ES-I3 (cell line): ENCODE results near the gene HIC1.

Source experiments
- H3K36me3 ChIP-seq: 2 replicates; pipeline ENCODE4 v1.6.1; 2013; ENCODE audit warnings: mild to moderate bottlenecking, low read length, control low read depth, moderate library complexity; ENCODE audit not compliant: insufficient read depth
- H3K4me1 ChIP-seq: 2 replicates; pipeline ENCODE4 v1.6.1; 2013; ENCODE audit warnings: mild to moderate bottlenecking, control low read depth, low read length; ENCODE audit not compliant: insufficient read depth
- H3K9ac ChIP-seq: 2 replicates; pipeline ENCODE4 v1.6.1; 2013; ENCODE audit warnings: low read depth, mild to moderate bottlenecking, low read length, moderate library complexity
- H3K9me3 ChIP-seq: 2 replicates; pipeline ENCODE4 v1.6.1; 2013; ENCODE audit warnings: mild to moderate bottlenecking, low read length, moderate library complexity; ENCODE audit not compliant: control insufficient read depth, insufficient read depth

Gene HIC1

GRCh38 chr17:2082003-2082781 is 27.3 kb downstream of the HIC1 start:
- H3K4me1 ChIP-seq = peaks cover 9% of the 10 kb centered on the region; the same call in 1 of the 2 replicates
- no peaks in the 10 kb centered on the region for H3K9me3 ChIP-seq
- no peak overlapping the region for H3K9ac ChIP-seq
- no peaks in the 10 kb centered on the region for H3K36me3 ChIP-seq

GRCh38 chr17:2083613-2084035 is 28.7 kb downstream of the HIC1 start:
- no peaks in the 10 kb centered on the region for H3K36me3 ChIP-seq
- H3K9me3 ChIP-seq = no peaks in the 10 kb centered on the region
- H3K4me1 ChIP-seq = peaks cover 9% of the 10 kb centered on the region; the same call in 1 of the 2 replicates
- H3K9ac ChIP-seq = no peak overlapping the region

GRCh38 chr17:2084036-2084765 is 29.3 kb downstream of the HIC1 start:
- Histone ChIP-seq H3K9ac (no peak overlapping the region), H3K4me1 (peaks cover 9% of the 10 kb centered on the region; the same call in 1 of the 2 replicates), H3K36me3 (no peaks in the 10 kb centered on the region), H3K9me3 (no peaks in the 10 kb centered on the region)

GRCh38 chr17:2084766-2085647 is 30.1 kb downstream of the HIC1 start:
- Histone ChIP-seq H3K36me3 (no peaks in the 10 kb centered on the region), H3K9ac (no peak overlapping the region), H3K9me3 (no peaks in the 10 kb centered on the region), H3K4me1 (peaks cover 9% of the 10 kb centered on the region; the same call in 1 of the 2 replicates)

GRCh38 chr17:2085648-2085949 is 30.7 kb downstream of the HIC1 start:
- H3K4me1 ChIP-seq = peaks cover 13% of the 10 kb centered on the region; the same call in 1 of the 2 replicates
- no peaks in the 10 kb centered on the region for H3K9me3 ChIP-seq
- no peak overlapping the region for H3K9ac ChIP-seq
- no peaks in the 10 kb centered on the region for H3K36me3 ChIP-seq

GRCh38 chr17:2086306-2086705 is 31.4 kb downstream of the HIC1 start:
- H3K4me1 ChIP-seq = peaks cover 21% of the 10 kb centered on the region
- H3K36me3 ChIP-seq = no peaks in the 10 kb centered on the region
- no peaks in the 10 kb centered on the region for H3K9me3 ChIP-seq
- no peak overlapping the region for H3K9ac ChIP-seq

- no peak overlapping the region for H3K9ac ChIP-seq
- H3K4me1 ChIP-seq = peaks cover 22% of the 10 kb centered on the region
- no peaks in the 10 kb centered on the region for H3K36me3 ChIP-seq
- H3K9me3 ChIP-seq = no peaks in the 10 kb centered on the region
Observed at GRCh38 chr17:2087597-2088211, 32.8 kb downstream of the HIC1 start.

GRCh38 chr17:2089021-2089422 is 34.1 kb downstream of the HIC1 start:
- Histone ChIP-seq H3K36me3 (no peaks in the 10 kb centered on the region), H3K9ac (no peak overlapping the region), H3K4me1 (peaks cover 22% of the 10 kb centered on the region), H3K9me3 (no peaks in the 10 kb centered on the region)

- Histone ChIP-seq H3K4me1 (peaks cover 19% of the 10 kb centered on the region), H3K9ac (no peak overlapping the region)
Observed at GRCh38 chr17:2090210-2090641, 35.3 kb downstream of the HIC1 start.

GRCh38 chr17:2090804-2091534 is 36.1 kb downstream of the HIC1 start:
- Histone ChIP-seq H3K9me3 (no peaks in the 10 kb centered on the region), H3K36me3 (no peaks in the 10 kb centered on the region), H3K4me1 (peaks cover 21% of the 10 kb centered on the region), H3K9ac (no peak overlapping the region)

More at GRCh38 chr17:2090210-2090641, 35.3 kb downstream of the HIC1 start:
- no peaks in the 10 kb centered on the region for H3K9me3 ChIP-seq
- H3K36me3 ChIP-seq = no peaks in the 10 kb centered on the region

GRCh38 chr17:2092253-2092652 is 37.4 kb downstream of the HIC1 start:
- Histone ChIP-seq H3K4me1 (peaks cover 21% of the 10 kb centered on the region), H3K36me3 (no peaks in the 10 kb centered on the region), H3K9me3 (no peaks in the 10 kb centered on the region), H3K9ac (no peak overlapping the region)

- H3K9ac ChIP-seq = no peak overlapping the region
- H3K9me3 ChIP-seq = no peaks in the 10 kb centered on the region
Observed at GRCh38 chr17:2093349-2093748, 38.4 kb downstream of the HIC1 start.

GRCh38 chr17:2094891-2095535 is 40.1 kb downstream of the HIC1 start:
- no peak overlapping the region for H3K9ac ChIP-seq
- H3K36me3 ChIP-seq = no peaks in the 10 kb centered on the region; the same call in 1 of the 2 replicates
- peaks cover 21% of the 10 kb centered on the region for H3K4me1 ChIP-seq
- H3K9me3 ChIP-seq = no peaks in the 10 kb centered on the region

More at GRCh38 chr17:2093349-2093748, 38.4 kb downstream of the HIC1 start:
- peaks cover 21% of the 10 kb centered on the region for H3K4me1 ChIP-seq
- no peaks in the 10 kb centered on the region; the same call in 1 of the 2 replicates for H3K36me3 ChIP-seq
